Activated CD4-positive, alpha-beta T cell treated with anti-CD3 and anti-CD28 coated beads, Interleukin-10, Interleukin-2, amounts not matched to agents 100 ng/mL and 50 ng/mL, durations not matched to agents 16 hours and 8 hours (primary cell): ENCODE data around the gene TCOF1.
"Not testable (repeated sequence)": the region's sequence is repeated elsewhere in the genome, so short reads cannot be mapped to it uniquely, and the experiment has no call there.

Source experiments
- DNase-seq: peaks from one replicate; pipeline ENCODE4 v3.0.0-alpha.2; 2020

TCOF1 gene

GRCh38 chr5:150407096-150407720, 49.7 kb downstream of the TCOF1 start:
- DNase-seq = no peak

DNA sequence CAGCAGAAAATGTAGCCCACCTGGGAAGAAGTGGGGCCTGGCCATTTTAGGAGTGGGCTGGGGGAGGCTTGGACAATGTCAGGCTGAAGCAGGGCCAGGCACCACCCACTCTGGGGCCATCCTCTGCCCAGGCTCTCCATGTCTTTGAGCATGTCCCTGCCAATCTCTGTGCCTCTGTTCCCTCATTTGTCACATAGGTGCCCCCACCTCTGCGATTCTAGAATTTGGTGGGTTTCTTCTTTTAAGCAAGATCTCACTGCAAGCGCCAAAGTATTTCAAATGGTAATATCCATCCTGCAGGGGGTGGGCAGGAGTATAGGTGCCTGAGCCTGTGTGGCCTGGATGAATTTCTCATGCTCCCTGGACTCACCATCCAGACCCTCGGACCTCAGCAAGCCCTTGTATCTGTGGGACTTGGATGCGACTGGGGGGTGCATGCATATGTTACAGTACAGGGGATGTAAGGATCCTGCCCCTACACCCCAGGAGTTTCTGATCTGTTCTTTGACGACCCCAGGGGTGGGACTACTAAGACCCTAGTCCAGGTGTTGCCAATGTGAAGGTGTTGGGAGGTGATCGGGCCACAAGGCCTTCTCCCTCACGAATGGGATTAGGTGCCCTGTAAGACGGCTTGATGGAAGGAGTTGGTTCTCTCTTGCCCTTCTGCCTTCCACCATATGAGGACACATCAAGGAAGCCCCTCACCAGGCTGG, 50.9 kb downstream of the TCOF1 start:
- DNase-seq = no peak

- peak; percentile 84 for DNase-seq
These were observed 52.4 kb downstream of the TCOF1 start for GRCh38 chr5:150409638-150410523.

DNA sequence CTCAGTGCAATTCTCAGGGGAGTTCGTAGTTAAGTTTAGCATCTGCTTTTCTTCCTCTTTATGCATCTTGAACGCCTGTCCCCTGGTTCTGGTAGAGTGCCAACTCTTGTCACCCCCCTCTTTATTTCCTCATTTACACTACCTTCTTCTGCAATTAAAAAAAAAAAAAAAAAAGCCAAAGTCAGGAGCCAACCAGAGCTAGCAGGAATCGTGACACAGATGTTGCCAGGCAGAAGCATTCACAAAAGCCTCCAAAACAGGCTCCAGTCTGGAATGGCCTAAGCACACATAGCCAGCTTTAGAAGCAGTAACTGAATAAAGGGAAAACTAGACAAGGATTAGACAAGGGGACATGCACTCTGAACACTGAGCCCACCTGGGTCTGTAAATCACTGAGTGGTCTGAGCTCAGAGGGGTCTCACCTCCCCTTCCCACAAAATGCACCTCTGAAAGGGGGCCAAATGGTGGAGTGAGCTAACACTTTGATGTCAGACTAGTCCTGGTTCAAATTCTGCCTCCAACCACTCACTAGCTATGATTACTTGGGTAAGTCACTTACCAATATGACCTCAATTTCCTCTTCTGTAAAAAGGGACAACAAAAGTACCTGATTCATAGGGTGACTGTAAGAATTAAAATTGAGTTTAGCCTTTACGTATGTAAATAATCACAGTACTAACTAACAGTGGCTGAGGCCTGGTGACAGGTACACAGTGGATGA, 53.2 kb downstream of the TCOF1 start:
- DNase-seq = peak; percentile 72

DNA sequence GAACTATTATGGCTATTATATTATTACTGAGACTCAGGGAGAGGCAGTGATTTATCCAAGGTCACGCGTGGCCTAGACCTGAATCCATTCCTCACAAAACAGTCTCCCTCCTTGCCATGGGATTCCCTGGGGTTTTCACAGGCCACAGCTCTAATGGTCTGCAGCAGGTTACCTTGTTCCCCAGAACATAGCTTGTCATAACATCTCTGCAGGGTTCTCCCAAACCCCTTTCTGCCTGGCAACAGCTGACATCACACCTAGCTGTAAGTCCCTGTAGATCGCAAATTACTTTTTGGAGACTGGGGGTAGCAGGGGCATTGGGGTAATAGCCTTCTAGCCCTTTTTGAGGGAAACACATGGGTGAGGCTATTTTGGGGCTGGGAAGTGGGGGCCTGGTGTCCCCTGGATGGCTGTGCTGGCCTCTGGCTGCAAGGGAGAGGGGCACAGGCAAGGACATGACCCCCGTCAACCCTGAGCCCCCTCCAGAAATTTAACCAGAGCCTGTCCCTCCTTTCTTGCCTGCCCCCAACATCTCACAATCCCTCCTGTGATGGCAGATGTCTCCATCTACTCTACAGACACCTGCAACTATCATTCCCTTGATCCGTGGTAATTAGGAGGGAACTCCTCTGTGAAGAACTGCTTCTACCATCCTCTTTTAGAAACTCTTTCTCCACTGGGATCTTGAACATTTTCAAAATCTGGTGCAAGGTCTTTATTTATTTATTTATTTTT, 53.9 kb downstream of the TCOF1 start:
- peak; percentile 84 for DNase-seq

DNA sequence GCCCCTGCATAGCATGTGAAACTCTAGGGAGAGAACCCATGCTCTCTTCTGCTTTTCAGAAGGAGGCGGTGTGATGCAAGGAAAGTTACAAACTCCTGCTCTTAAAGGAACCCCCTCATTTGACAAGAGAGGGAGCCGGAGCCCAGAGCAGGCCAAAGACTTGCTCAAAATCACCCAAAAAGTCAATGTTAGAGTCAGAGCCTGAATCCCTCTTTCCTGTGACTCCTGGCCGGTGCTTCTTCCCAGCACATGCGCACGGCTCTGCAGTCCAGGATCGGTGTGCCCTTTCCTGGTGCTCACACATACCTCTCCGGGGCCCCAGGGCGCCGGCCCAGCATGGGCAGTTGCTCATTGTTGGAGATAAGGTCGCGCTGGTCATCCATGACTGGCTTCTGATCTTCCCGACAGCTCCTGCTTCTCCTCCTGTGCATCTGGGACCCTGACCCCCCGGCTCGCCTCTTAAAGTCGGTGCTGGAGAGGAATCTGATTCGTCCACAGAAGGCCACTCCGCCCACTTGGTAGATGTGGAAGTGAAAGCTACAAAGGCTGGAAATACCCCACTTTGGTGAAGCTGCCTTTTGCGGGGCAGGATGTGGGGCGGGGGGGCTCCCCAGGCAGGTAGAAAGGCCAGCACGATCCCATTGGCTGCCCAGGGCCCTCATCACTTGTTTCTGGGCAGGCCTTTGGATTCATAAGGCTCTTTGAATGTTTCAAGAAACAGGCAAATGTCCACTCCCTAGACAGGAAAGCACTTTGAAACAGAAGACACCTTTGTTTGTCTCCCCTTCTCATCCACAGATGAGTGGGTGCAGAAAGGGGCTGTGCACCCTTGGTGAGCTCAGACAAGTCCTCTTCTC, 55.0 kb downstream of the TCOF1 start, which contains the start of gene CD74:
Gene CD74 (minus strand): TSS at position 592 of the 857 bp plus-strand sequence. CDS start 161 bp downstream, at position 431.
- peak; percentile 98 for DNase-seq

- DNase-seq = no peak
These were observed 55.8 kb downstream of the TCOF1 start for GRCh38 chr5:150413176-150413901.

DNA sequence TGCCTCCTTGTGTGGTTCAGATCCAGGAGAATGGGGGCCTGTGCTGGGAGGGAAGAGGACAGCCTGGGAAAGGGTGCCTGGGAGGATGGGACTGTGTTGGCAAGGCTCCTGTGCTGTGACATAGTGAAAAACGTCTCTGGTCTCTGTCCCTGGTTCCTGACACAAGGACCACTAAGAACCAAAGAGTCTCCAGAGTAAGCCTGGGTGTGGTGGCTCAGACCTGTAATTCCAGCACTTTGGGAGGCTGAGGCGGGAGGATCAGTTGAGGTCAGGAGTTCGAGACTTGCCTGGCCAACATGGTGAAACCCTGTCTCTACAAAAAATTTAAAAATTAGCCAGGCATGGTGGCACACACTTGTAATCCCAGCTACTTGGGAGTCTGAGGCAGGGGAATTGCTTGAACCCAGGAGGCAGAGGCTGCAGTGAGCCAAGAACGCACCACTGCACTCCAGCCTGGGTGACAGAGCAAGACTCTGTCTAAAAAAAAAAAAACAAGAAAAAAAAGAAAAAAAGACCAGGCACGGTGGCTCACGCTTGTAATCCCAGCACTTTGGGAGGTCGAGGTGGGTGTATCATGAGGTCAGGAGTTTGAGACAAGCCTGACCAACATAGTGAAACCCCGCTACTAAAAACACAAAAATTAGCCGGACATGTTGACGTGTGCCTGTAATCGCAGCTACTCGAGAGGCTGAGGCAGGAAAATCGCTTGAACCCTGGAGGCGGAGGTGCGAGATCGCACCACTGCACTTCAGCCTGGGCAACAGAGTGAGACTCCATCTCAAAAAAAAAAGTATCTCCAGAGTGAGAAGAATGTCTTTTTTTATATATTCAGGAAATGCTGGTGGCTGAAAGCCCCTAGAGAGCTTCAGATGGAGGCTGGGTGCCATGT, 56.6 kb downstream of the TCOF1 start:
- DNase-seq = not testable (repeated sequence)

DNA sequence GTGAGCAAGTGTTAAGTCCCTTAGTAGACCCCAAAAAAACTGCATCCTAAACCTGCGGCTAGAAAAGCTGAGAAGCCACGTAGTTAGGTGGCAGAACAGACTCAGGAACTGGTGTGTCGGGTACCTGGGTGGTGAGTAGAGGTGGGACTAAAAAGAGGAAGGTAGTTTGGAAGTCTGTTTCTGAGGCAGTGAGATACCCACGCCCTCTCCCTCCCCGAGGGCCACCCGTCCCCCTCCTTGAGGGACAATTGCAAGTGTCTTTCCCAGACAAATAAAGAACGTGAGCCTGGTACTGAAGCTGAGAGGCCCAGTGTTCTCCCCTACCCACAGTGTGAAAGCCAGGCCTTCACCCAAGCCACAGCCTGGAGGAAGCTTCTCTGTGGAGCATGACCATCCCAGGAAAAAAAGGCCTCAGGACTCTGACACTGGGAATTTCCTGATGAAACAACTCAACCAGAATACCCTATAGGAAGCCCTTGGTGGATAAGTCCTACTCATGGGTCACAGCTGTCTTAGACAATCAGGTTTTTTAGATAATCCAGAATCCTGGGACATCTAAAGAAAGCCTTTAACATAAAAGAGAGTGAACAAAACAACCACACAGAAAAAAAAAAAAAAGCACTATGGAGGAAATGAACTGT, 62.3 kb downstream of the TCOF1 start:
- DNase-seq = no peak

DNA sequence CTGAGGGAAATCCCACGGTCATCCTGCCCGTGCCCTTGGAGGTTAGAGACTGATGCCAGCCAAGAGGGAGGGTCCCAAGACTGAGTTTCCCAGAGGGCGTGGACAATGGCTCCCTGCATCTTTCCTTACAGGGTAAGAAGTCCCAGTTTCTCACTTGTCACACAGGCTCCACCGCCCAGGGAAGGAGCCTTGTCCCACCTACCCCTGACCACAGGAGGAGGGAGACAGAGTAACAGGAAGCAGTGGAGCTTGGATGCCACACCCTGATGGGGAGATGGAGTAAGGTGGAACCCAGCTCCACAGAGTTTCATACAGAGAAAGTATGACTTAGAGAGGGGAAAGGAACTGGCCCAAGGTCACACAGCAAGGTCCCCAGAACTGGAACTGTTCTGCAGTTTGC, 64.6 kb downstream of the TCOF1 start:
- DNase-seq = no peak

GRCh38 chr5:150422758-150423157, 65.3 kb downstream of the TCOF1 start:
- no peak for DNase-seq

GRCh38 chr5:150426165-150426564, 68.7 kb downstream of the TCOF1 start:
- DNase-seq = not testable (repeated sequence)

DNA sequence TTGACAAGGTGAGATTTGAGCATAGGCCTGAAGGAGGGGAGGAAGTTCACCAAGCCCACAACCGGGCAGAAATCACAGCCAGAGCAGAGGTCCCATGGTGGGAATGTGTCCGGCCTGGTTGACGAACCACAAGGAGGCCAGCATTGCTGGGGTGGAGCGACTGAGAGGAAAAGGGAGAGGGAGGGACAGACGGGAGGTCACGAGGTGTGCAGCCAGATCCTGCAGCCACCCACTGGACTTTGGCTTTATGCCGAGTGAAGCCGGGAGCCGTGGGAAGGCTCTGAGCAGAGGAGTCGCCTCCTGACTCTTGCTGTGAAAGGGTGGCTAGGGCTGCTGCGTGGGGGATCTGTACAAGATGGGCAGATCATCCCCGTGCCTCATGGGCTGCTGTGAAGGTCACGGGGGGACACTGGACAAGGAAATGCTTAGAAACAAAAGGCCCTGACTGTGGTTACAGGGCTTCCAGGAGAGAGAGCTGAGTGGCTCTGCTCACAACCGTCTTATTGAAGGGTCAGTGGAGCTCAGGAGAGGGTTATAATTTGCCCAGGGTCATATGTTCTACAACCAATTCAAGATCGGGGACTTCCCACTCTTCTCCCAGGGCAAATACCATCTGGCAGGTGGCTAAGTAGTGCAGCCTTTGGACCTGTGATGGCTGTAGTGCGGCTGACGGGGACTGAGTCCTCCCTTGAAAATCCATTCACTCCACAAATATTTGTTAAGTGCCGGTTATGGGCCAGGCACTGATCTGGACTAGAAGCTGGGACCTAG, 70.8 kb downstream of the TCOF1 start:
- DNase-seq = no peak

- DNase-seq = no peak
These were observed 71.5 kb downstream of the TCOF1 start for GRCh38 chr5:150428978-150429377.

DNA sequence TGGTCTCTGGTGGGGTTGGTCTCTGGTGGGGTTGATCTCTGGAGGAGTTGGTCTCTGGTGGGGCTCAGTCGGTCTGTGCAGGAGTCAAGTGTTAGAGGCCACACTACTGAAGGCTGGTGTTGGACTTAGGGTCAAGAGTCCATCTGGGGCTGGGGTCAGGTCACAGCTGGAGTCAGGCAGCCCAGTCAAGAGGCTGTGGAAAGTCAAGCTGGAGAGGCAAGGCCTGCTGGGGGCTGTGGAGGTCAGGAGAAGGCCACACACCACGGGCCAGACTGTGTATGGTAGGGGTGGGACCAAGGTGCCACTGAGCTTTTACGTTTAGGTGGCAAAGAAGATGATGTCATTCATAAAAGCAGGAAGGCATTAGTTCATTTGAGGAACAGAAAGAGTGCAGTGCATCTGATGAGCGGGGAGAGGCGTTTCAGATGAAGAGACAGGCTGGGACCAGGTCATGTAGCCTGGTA, 71.9 kb downstream of the TCOF1 start:
- no peak for DNase-seq

DNA sequence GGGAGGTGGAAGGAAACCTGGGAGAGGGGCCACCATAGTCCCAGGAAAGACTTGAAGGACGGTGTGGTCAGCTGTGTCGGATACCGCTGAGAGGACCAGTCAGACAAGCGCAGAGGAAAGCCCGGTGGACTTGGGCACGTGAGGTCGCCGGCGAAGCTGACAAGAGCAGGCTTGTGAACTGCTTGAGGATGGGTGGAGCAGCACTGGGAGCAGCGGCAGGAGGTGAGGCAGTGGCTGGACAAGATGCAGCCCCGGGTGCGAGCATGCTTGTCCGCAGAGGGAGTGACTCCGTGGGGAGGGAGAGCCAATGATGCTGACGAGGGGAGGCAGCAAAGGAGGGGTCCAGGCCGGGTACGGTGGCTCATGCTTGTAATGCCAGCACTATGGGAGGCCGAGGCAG, 73.6 kb downstream of the TCOF1 start:
- DNase-seq = no peak

GRCh38 chr5:150431574-150431973, 74.1 kb downstream of the TCOF1 start:
- DNase-seq = no peak

DNA sequence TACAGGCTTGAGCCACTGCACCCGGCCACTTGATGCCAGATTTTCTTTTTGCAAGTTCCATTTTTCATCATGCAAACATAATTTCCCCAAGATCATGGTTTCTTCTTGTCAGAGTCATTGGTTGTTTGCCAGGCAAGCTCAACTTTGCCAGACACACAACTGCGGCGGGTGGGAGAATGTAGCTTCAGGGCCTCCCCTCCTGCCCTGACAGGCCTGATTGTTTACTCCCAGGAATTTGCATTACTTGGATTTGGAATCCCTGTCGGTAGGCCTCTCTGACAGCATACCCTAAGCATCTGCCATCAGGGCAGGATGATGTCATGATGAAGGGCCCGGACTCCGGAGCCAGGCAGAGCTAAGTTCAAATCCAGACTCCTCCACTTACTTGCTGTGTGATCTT, 77.0 kb downstream of the TCOF1 start:
- no peak for DNase-seq
